HG03135 (cell line): ENCODE measurements around the gene VPS25.

Experiments used
- ATAC-seq: cut with Tn5 transposase; IDR thresholded peaks from one replicate; pipeline ENCODE4 v1.9.1; 2021; ENCODE audit warnings: mild to moderate bottlenecking, moderate library complexity; ENCODE audit not compliant: unreplicated experiment

VPS25 gene

DNA sequence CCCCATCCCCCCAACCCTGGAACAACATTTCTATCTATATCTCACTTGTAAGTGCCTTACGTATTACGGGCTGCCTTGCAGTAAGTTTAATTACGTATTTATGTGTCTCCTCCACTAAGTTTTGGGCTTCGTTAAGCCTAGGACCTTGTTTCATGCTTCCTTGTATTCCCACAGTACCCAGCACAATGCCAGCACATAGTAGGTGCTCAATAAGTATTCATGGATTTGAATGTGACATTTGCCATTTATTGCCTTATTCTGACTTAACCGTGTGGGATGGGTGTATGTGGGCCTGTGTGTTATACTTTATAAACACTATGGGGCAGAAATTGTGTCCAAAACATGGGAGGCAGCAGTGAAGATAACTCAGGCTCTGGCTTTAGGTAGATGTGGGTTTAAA, 19.3 kb downstream of the VPS25 start:
- ATAC-seq = no peak

DNA sequence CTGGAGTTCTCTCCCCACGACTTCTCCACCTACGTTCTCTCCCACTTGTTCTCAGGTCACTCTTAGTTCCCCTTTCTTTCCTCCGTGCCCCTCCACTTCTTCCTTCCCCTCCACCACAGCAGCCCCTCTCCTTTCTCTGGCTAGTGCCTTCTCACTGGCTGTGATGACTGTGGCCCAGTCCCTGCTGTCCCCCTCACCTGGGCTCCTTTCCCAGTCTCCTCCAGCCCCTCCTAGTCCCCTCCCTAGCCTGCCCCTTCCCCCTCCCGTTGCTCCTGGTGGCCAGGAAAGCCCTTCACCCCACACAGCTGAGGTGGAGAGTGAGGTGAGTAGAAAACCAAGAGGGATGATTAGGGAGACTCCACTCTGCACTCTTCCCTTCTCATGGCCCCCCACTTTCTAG, 21.8 kb downstream of the VPS25 start:
- ATAC-seq = no peak

DNA sequence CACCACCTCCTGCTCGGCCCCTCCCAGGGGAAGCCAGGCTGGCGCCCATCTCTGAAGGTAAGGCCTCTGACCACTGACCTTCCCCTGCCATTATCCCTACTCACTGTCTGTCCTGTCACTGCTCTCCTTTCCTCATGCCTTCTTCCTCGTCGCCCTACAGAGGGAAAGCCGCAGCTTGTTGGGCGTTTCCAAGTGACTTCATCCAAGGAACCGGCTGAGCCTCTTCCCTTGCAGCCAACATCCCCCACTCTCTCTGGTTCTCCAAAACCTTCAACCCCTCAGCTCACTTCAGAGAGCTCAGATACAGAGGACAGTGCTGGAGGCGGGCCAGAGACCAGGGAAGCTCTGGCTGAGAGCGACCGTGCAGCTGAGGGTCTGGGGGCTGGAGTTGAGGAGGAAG, 22.2 kb downstream of the VPS25 start:
- ATAC-seq = no peak

DNA sequence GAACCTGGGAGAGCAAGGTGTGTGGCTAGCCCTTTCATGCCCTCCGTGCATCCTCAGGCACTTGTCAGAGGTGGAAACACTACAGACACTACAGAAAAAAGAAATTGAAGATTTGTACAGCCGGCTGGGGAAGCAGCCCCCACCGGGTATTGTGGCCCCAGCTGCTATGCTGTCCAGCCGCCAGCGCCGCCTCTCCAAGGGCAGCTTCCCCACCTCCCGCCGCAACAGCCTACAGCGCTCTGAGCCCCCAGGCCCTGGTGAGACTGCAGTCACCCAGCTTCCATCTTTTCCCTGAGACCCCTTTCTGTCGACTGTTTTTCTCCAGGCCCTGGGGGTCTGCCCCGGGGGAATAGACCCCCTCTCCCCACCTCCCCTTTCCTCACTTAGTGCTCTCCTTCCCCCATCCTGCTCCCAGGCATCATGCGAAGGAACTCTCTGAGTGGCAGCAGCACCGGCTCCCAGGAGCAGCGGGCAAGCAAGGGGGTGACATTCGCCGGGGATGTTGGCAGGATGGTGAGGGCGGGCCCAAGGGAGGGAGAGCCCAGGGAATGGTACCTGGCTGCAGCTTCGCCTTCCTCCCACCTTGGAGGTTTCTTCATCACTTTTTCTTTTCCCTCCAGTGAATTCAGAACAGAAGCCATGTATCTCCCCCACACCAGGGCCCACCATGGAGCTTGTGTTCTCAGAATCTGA, 23.0 kb downstream of the VPS25 start:
- no peak for ATAC-seq

DNA sequence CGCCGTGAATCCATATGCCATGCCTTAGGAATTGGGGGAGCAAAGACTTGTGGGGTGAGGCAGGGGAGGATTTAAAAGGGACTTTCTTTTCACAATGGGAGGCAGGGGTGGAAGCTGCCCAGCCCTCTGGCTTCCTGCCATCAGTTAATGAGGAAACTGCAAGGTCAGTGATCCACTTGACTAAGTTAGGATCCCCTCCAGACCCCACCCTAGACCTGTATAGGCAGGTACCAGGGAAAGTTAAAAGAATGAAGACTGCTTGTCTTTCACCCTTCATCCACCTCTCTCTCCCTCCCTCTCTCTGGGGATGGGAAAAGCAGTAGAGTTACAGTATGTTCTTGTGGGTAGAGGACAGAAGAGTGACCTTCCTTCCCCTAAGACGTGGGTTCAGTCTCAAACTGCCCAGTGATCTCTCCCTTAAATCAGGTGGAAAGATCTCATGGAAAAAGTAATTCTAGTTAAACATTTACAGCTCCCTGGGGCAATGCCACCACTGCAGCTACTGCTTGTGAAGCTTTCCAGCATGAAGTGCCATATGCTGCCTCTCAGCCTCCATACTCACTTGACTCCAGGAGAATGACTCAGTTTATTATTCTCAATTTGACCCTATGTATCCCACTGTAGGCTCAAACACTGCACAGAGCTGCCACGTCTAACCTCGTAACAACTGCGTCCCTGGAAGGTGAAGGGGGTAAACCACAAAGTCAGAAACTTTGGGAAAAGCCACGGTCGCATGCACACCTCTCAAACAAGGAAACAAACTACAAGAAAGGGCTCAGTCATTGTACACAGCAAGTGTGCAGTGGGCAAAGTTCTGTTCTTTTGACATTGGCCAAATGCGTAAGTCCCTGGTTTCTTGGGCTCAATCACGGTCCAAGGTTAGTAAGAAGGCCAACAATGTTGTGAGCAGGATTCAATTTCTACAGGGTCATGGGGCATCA, 24.1 kb downstream of the VPS25 start:
- ATAC-seq = no peak

DNA sequence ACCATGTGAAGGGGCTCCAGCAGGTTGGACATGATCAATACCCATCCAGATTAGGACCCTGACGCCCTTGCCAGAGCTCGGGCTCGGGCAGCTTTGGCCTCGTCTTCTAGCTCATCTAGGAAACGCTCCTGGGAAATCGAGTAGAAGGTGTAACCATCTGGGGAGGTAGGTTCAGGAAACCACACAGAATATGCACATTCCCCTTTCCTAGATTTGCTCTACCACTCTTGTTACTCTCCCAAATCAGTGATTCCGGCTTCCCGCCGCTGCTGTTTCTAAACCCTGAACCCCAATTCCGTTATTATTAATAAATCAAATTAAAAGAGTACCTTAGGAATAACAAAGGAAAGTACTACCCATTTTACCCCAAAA, 24.7 kb downstream of the VPS25 start:
- ATAC-seq = no peak

DNA sequence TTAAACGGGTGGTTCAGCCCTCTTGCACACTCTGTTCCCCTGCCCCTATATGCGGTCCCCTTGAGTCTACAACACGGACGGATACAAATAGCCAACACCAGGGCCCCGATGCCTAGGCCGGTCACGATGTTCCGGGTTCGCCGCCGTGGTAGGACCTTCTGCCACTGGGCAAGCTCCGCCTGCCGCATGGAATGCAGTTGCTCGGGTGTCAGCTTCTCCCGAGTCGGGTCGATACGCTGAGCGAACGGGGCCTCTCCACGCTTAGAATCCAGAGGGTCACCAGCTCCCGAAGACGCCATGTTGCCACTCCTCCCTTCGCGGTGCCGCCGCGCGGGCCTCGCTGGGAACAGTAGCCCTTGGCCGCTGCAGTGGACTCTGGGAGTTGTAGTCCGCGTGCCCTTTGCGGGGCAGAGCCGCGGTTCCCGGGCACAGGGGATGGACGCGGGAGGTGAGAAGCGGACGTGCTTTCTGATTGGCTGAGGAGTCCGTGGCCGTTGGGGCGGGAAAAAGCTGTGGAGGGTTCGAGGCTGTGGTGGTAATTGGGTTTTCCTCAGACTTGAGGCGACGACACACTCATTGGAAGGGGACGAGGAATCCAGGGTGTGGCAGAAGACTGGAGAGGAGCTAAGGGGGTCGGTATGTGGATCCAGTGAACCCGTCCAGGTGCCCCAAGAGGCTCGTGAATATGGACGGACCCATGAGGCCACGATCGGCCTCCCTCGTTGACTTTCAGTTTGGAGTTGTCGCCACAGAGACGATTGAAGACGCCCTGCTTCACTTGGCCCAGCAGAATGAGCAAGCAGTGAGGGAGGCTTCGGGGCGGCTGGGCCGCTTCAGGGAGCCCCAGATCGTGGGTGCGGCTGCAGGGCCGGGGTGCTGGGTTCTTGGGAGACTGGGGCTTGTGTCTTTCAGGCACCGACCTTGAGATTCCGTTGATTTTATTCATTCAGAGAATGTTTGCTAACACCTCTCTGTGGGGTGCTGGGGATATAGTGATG, 25.4 kb downstream of the VPS25 start, which contains the start of the genes CNTD1 and COA3:
CNTD1 (plus strand) TSS at position 479 of the 998 bp plus-strand sequence; CDS start at position 686, 207 bp downstream.
COA3 (minus strand) TSS at position 322 of the 998 bp plus-strand sequence; CDS start at position 299, 23 bp downstream.
- peak; percentile 90 for ATAC-seq

DNA sequence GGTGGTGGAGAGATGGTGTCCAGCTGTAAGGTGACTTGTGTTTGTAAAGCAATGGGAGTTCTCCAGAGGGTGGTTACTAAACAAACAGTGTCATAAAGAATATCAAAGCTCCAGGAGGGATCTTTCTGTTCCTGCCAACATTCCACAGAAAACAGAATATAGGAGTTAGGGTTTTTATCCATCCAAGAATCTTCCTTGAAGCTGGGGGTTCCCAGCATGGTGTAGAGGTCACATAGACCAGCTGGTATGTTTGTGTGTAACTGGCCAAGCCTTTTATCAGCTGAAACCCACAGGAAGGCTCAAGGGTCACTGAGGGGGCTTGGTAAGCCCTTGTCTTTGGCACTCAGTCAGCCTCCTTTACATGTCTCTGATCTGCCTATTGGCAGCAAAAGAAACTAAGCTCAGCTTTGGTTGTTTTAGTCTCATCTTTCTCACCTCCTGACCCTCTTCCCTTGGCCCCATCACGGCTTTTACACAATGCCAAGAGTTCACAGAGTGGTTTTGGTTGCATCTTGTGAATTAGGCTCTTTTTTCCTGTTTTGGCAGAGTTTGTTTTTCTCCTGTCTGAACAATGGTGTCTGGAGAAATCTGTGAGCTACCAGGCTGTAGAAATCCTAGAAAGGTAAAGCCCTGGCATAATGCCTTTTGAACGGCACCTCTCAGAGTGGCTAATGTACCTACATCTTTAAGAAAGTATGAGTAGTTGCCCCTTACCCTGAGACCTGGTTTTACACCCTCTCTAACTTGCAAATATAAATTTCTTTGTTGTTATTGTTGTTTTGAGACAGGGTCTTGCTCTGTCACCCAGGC, 30.0 kb downstream of the VPS25 start:
- ATAC-seq = no peak

DNA sequence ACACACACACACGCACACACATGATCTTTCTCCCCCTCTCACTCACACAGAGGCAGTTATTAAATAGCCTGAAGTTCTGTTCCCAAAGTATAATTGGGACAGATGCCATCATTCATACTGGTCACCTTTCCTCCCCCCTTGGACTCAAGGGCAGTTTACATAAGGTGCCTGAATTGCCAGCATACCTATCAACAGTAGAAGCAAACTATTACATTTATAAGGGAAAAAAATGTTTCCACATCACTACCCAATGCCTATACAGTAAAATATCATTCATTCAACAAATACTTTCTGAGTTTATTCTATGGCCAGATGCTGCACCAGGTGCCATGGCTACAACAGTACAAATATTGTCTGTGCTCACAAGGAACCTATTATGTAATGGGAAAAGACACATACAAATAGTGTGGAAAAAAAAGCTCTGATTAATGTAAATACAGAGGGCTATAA, 31.7 kb downstream of the VPS25 start:
- ATAC-seq = no peak

DNA sequence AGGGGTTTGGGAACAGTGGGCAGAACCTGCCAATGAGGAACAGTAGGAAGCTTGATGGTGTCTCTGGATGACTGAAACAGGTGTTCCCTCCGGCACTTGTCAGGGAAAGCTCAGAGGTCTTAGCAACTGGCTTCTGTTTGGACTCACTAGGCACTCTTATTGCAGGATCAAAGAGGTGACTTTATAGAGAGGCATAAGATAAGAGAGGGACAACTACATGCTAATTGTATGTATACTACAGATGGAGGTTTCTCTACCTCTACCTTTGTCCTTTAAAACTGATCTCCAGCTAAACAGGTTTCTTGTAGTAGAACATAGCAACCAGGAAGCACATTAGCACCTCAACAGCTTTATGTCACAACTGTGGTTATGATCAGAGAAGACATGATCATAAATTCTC, 33.0 kb downstream of the VPS25 start:
- ATAC-seq = no peak

DNA sequence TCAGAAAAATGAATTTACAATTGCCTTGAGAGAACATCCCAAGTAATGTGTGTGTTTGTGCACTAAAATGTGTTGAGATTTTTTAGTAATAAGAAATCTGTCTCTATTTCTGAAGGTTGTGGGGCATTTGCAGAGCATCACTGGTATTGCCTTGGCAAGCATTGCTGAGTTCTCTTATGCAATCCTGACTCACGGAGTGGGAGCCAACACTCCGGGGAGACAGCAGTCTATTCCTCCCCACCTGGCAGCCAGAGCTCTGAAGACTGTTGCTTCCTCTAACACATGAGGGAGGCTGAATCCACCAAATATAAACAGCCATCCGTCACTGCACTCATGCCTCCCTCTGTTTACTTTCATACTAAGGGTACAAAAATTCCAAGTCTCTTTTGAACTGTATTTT, 36.0 kb downstream of the VPS25 start:
- no peak for ATAC-seq

DNA sequence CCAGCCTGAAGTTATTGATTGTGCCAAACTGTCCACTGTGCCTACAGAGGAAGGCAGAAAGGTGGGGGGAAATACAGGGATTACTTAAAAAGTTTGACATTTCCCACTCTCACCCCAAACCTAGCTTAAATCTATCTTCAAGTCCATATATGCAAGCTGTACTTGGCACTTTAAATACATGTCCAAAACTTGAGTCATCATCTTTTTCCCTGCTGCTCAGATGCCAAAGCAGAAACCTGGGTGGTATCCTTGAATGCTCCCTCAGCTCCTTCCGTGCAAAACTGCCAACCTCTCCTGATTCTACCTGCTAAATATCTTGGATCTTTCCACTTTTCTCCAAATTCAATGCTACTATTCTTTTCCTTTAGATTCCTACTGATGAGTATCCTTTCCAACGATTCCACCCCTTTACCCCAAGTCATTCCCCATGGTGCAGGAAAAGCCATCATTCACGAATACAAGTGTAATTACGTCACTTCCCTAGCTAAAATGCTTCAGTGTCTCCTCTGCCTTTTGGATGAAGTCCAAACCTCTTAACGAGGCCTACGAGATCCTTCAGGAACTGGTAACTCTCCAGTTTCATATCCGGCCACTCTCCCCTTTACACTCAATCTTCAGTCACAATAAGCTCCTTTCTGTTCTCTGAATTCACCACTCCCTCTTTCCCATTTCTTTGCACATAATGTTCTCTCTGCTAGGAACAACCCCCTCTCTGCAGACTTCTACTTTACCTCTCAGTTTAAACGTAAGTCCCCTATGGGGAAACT, 41.6 kb downstream of the VPS25 start:
- no peak for ATAC-seq

DNA sequence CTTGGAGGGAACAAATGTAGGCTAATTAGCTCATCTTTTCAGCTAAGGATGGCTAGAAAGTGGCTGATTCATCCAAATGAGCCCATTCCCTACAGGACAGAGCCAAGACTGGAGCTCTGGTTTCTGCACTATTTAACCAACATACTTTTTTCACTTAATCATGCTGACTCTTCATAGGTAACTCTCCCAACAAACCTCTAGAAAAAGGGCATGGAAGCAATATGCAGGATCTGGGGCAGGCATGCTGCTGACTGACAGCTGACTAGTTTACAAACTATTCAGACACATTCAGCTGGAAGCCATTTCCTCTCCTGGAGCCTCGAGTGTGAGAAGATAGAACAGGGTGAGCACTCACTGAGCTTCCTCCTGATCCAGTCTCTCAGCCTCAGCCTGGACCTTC, 44.6 kb downstream of the VPS25 start:
- ATAC-seq = no peak

DNA sequence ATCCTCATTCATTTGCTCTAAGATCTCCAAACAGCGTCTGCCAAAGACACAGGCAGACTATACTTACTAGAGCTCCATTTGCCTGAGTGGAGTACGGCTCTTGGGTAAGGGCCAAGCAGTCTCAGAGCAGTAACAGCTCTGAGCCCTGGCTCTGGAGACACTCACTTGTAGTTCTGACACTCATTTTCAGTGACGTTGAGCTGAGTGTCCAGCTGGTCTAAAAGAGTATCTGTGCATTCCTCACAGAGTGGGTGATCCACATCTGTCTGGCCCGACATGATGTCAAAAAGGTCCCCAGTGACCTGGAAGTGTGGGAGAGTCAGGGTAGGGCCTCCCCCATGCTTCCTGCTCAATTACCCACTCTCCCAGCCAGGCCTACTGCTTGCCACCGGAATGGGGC, 45.1 kb downstream of the VPS25 start:
- no peak for ATAC-seq

DNA sequence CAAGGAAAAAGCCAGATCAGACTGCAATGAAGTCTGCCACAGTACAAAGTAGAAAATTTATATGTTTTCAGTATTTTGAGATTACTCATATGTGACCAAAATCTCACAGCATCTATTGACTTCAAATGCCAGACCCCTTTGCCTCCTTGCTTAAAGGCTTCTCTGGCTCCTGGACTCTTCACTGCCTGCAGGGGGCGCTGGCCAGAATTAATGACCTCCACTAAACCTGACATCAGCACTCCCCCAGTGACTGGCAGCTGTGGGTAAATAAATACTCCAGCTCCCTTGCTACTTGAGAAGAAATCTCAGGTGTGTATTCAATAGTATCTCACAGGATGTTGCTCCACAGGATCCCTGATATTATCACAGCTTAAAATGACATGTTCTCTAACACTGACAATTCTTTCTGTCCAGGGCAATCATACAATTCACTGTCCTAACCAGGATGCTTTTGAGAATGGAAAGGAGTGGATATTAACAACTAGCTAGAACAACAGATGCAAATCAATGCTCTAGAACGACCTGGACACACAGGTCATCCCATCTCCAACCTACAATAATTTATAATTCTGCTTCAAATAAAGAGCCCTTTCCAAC, 46.8 kb downstream of the VPS25 start:
- ATAC-seq = no peak

DNA sequence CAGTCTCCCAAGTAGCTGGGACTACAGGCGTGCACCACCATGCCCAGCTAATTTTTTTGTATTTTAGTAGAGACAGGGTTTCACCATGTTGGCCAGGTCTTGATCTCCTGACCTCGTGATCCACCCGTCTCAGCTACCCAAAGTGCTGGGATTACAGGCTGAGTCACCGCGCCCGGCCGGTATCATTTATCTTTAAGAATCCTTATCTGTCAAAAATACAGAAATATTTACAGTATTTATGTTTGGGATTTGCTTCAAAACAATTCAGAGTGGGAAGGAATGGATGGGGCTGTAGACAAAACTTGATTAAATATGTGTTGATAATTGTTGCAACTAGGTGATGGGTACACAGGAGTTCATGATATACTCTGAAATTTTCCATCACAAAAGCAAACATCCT, 47.9 kb downstream of the VPS25 start:
- no peak for ATAC-seq

DNA sequence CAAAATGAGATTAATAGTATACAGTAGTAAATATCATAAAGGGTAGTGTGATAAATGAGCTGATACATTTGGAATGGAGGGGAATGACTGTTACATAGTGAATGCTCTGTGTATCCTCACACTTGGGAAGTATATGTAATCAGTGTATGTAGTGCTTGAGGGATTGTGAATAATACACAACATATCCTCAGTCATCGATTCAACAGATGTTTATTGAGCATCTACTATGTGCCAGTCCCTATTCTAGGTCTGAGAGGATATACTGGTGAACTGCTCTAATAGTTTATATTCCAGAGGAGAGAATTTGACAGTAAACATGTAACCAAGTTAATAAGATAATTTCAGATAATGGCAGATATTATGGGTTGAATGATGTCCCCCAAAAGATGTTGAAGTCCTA, 54.2 kb downstream of the VPS25 start:
- ATAC-seq = no peak
